Endodermal cell (in vitro differentiated cells): ENCODE results near the gene PHF21B. TPM values are rescaled to one million over a fixed set of nuclear protein-coding genes. Genes with fewer than 3 reads are reported as not detected.

Source experiments
- DNase-seq: peaks from one replicate; pipeline ENCODE4 v3.0.0-alpha.2; 2017
- H3K27ac ChIP-seq: 2 replicates; pipeline ENCODE4 v1.5.1; 2013; ENCODE audit warnings: mild to moderate bottlenecking, low read depth, low read length, moderate library complexity
- H3K27me3 ChIP-seq: 2 replicates; pipeline ENCODE4 v1.6.1; 2013; ENCODE audit warnings: mild to moderate bottlenecking, low read length, moderate library complexity; ENCODE audit not compliant: insufficient read depth, control insufficient read depth, poor library complexity, severe bottlenecking
- H3K36me3 ChIP-seq: 2 replicates; pipeline ENCODE4 v1.7.0; 2013; ENCODE audit warnings: mild to moderate bottlenecking, low read length, moderate library complexity; ENCODE audit not compliant: control insufficient read depth, insufficient read depth
- H3K4me1 ChIP-seq: one replicate; pipeline ENCODE4 v1.7.0; 2013; ENCODE audit warnings: low read length; ENCODE audit not compliant: control insufficient read depth, insufficient read depth
- H3K4me3 ChIP-seq: 2 replicates; pipeline ENCODE4 v1.5.1; 2013; ENCODE audit warnings: mild to moderate bottlenecking, low read length, moderate library complexity
- H3K9ac ChIP-seq: 2 replicates; pipeline ENCODE4 v1.6.1; 2013; ENCODE audit warnings: mild to moderate bottlenecking, low read length, moderate library complexity; ENCODE audit not compliant: poor library complexity, severe bottlenecking; ENCODE audit errors: extremely low read depth
- H3K9me3 ChIP-seq: 2 replicates; pipeline ENCODE4 v1.6.1; 2013; ENCODE audit warnings: mild to moderate bottlenecking, low read length, moderate library complexity; ENCODE audit not compliant: control insufficient read depth
- H3K27ac Mint-ChIP-seq: 2 replicates; pipeline ENCODE4 v1.8.0; 2020; ENCODE audit warnings: mixed read lengths
- H3K27me3 Mint-ChIP-seq: 2 replicates; pipeline ENCODE4 v1.8.0; 2021; ENCODE audit warnings: mild to moderate bottlenecking, mixed read lengths; ENCODE audit not compliant: insufficient read depth
- H3K36me3 Mint-ChIP-seq: 2 replicates; pipeline ENCODE4 v1.8.0; 2020; ENCODE audit warnings: low read depth, mixed read lengths
- H3K4me1 Mint-ChIP-seq: 2 replicates; pipeline ENCODE4 v1.8.0; 2020; ENCODE audit warnings: mixed read lengths
- H3K4me3 Mint-ChIP-seq: 2 replicates; pipeline ENCODE4 v1.8.0; 2020; ENCODE audit warnings: mild to moderate bottlenecking, moderate library complexity, mixed read lengths
- H3K9me3 Mint-ChIP-seq: 2 replicates; pipeline ENCODE4 v1.8.0; 2020; ENCODE audit warnings: mild to moderate bottlenecking, mixed read lengths
- WGBS, 2 experiments: methylation state at CpG; one replicate each; pipeline versions ENCODE4 v1.1.5 to v1.1.7; 2013; ENCODE audit warnings: missing lambda C conversion rate in 2 of 2, mixed read lengths in 1 of 2; ENCODE audit not compliant: insufficient coverage in 1 of 2, insufficient read length in 1 of 2; 5-methylcytosine and 5-hydroxymethylcytosine counted together
- total RNA-seq, 2 donors: library from RNA; stranded (reverse); fragmentation: NEBNext Ultra II Directional in 1 of 2; extraction: Animal tissue kit (Norgen Biotek cat#: 25700) in 1 of 2; gene quantifications; 2 replicates in 1 of 2; 3 replicates in 1 of 2; pipeline ENCODE4 v1.2.1, GENCODE V29; 2021
- TF ChIP-seq, protein P1 (sequence below): fragments of 200-600 bp; sonication (generic); conservative IDR thresholded peaks from 2 replicates; pipeline ENCODE4 v1.5.0; 2021; ENCODE audit warnings: antibody characterized with exemption, mild to moderate bottlenecking

The PHF21B gene
- total RNA-seq, 2 donors from 2014 or later = 57.5 to 69.2 TPM

GRCh38 chr22:44943701-44944324 is 66.0 kb downstream of the PHF21B start:
- H3K27me3 ChIP-seq = no peaks in the 10 kb centered on the region
- no peak overlapping the region for H3K4me3 ChIP-seq
- 94 to 96% methylated on average over 16 to 17 of the region's 17 CpGs for WGBS, 2 experiments
- H3K9me3 ChIP-seq = no peaks in the 10 kb centered on the region
- peaks cover 19% of the 10 kb centered on the region for H3K36me3 ChIP-seq
- Mint-ChIP-seq H3K27ac (no peak overlapping the region), H3K4me3 (no peak overlapping the region), H3K9me3 (no peaks in the 10 kb centered on the region), H3K4me1 (peaks cover 34% of the 10 kb centered on the region), H3K36me3 (peaks cover 6% of the 10 kb centered on the region), H3K27me3 (no peaks in the 10 kb centered on the region)
- peaks cover 3% of the 10 kb centered on the region for H3K4me1 ChIP-seq
- no peak overlapping the region for H3K9ac ChIP-seq
- DNase-seq = no peak
- TF ChIP-seq, protein P1, sequence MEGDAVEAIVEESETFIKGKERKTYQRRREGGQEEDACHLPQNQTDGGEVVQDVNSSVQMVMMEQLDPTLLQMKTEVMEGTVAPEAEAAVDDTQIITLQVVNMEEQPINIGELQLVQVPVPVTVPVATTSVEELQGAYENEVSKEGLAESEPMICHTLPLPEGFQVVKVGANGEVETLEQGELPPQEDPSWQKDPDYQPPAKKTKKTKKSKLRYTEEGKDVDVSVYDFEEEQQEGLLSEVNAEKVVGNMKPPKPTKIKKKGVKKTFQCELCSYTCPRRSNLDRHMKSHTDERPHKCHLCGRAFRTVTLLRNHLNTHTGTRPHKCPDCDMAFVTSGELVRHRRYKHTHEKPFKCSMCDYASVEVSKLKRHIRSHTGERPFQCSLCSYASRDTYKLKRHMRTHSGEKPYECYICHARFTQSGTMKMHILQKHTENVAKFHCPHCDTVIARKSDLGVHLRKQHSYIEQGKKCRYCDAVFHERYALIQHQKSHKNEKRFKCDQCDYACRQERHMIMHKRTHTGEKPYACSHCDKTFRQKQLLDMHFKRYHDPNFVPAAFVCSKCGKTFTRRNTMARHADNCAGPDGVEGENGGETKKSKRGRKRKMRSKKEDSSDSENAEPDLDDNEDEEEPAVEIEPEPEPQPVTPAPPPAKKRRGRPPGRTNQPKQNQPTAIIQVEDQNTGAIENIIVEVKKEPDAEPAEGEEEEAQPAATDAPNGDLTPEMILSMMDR = no peak
- H3K27ac ChIP-seq = no peak overlapping the region

DNA sequence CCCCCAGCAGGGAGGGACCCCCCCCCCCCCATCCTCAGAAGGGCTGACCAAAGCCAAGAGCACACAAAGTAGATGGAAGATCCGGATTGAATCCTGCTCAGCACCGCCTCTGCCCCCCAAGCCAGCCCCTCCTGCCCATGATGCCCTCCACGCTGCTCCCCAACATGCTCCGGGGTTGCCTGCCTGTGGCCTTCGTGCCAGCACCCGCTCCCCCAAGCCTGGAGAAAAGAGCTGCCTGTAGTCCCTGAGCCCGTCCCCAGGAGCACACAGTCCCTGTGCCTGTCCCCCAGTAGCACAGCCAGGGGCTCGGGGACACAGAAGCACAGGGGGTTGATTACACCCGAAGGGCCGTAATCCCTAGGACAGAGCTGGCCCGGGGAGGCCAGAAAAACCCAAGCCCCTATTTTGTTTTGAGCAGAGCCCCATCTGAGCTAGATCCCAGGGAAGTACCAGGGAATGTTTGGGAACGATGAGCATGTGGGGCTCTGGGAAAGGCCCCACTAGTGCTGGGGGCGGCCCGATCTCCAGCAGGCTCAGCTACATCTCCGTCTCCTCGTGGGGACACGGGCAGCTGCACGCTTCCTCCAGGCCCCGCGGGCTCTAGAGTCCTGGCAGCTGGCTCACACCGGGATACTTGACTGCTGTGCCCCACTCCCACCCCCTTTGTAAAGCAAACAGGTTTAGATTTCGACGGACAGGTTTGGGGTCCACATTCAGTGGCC is 66.7 kb downstream of the PHF21B start:
- DNase-seq = no peak
- Histone ChIP-seq H3K36me3 (peaks cover 19% of the 10 kb centered on the region), H3K9ac (no peak overlapping the region), H3K4me3 (no peak overlapping the region), H3K27me3 (no peaks in the 10 kb centered on the region), H3K4me1 (peaks cover 3% of the 10 kb centered on the region), H3K27ac (no peak overlapping the region), H3K9me3 (no peaks in the 10 kb centered on the region)
- Mint-ChIP-seq H3K27ac (no peak overlapping the region), H3K27me3 (no peaks in the 10 kb centered on the region), H3K4me3 (no peak overlapping the region), H3K9me3 (no peaks in the 10 kb centered on the region), H3K36me3 (peaks cover 6% of the 10 kb centered on the region), H3K4me1 (peaks cover 34% of the 10 kb centered on the region)
- TF ChIP-seq, protein P1 = no peak
- 86 to 87% methylated on average over 20 to 23 of the region's 23 CpGs for WGBS, 2 experiments

DNA sequence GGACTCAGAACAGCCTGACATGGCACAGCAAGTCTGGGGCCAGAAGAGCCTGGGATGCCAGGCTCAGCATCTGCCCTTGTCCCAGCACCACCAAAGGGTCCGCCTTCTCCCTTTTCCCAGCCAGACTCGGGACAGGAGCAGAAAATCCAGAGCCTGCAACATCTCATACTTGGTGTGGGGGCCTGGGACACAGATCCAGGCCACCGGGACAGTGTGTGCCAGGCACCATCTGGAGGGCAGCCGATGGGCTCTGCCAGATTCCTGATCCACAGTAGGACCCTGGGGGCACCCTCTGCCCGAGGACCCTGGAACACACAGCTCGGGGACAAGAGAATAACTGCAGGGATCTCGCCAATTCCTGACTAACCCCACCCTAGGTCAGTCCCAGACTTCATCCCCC is 67.7 kb downstream of the PHF21B start:
- H3K27ac ChIP-seq = no peak overlapping the region
- Mint-ChIP-seq H3K9me3 (no peaks in the 10 kb centered on the region), H3K27ac (no peak overlapping the region), H3K4me1 (peaks cover 34% of the 10 kb centered on the region), H3K4me3 (no peak overlapping the region), H3K36me3 (peaks cover 1% of the 10 kb centered on the region), H3K27me3 (no peaks in the 10 kb centered on the region)
- H3K9ac ChIP-seq = no peak overlapping the region
- peaks cover 12% of the 10 kb centered on the region for H3K36me3 ChIP-seq
- no peak overlapping the region for H3K4me3 ChIP-seq
- H3K9me3 ChIP-seq = no peaks in the 10 kb centered on the region
- peaks cover 3% of the 10 kb centered on the region for H3K4me1 ChIP-seq
- H3K27me3 ChIP-seq = no peaks in the 10 kb centered on the region
- WGBS, 2 experiments = 92 to 100% methylated on average over 1 to 7 of the region's 7 CpGs
- DNase-seq = no peak
- TF ChIP-seq, protein P1 = no peak
